CD4-positive, alpha-beta T cell treated with Interleukin-4 for 1 hour (primary cell): ENCODE measurements around the gene LMX1B.
A peak's percentile ranks its signal among the peaks of the same experiment; 100 is the strongest.

Source experiments
- DNase-seq, 2 donors: peaks; one replicate each; pipeline ENCODE4 v3.0.0-alpha.2; 2020 to 2022

LMX1B gene

GRCh38 chr9:126682113-126682810, 68.5 kb downstream of the LMX1B start:
- DNase-seq, result no peak

- DNase-seq, result no peak
Measured at GRCh38 chr9:126682928-126683697, 69.4 kb downstream of the LMX1B start.

- no peak for DNase-seq
Measured at GRCh38 chr9:126683698-126684044, 69.9 kb downstream of the LMX1B start.

- DNase-seq, result no peak
Measured at GRCh38 chr9:126684345-126684744, 70.6 kb downstream of the LMX1B start.

GRCh38 chr9:126684965-126685465, 71.3 kb downstream of the LMX1B start:
- no peak for DNase-seq

GRCh38 chr9:126687930-126688461, 74.3 kb downstream of the LMX1B start:
- DNase-seq, result no peak

- DNase-seq, result no peak
Measured at GRCh38 chr9:126688617-126689016, 74.9 kb downstream of the LMX1B start.

GRCh38 chr9:126689027-126689825, 75.5 kb downstream of the LMX1B start:
- no peak for DNase-seq

GRCh38 chr9:126690431-126691051, 76.8 kb downstream of the LMX1B start:
- peak; percentile 38 to 43 for DNase-seq

GRCh38 chr9:126692041-126692758, 78.5 kb downstream of the LMX1B start:
- DNase-seq, result no peak

- no peak for DNase-seq
Measured at GRCh38 chr9:126692759-126693427, 79.2 kb downstream of the LMX1B start.

GRCh38 chr9:126693428-126693944, 79.8 kb downstream of the LMX1B start:
- no peak for DNase-seq

GRCh38 chr9:126694206-126695081, 80.7 kb downstream of the LMX1B start:
- no peak for DNase-seq

- no peak for DNase-seq
Measured at GRCh38 chr9:126695186-126695585, 81.5 kb downstream of the LMX1B start.

GRCh38 chr9:126695701-126696400, 82.1 kb downstream of the LMX1B start:
- no peak for DNase-seq

- DNase-seq, result no peak
Measured at GRCh38 chr9:126696401-126697145, 82.8 kb downstream of the LMX1B start.

- DNase-seq, result no peak
Measured at GRCh38 chr9:126697330-126697729, 83.6 kb downstream of the LMX1B start.

- no peak for DNase-seq
Measured at GRCh38 chr9:126698251-126698650, 84.5 kb downstream of the LMX1B start.

- no peak for DNase-seq
Measured at GRCh38 chr9:126698756-126699155, 85.0 kb downstream of the LMX1B start.
